HG03095 (cell line): ENCODE data around the gene UCMA.
"Not testable (repeated sequence)": the region's sequence is repeated elsewhere in the genome, so short reads cannot be mapped to it uniquely, and the experiment has no call there.

Experiments
- ATAC-seq: cut with Tn5 transposase; IDR thresholded peaks from one replicate; pipeline ENCODE4 v1.9.1; 2021; ENCODE audit warnings: moderate library complexity; ENCODE audit not compliant: unreplicated experiment

UCMA gene

GRCh38 chr10:13234736-13235135, 562 bp upstream of the UCMA start:
- not testable (repeated sequence) for ATAC-seq

- no peak for ATAC-seq
These were observed 816 bp downstream of the UCMA start for GRCh38 chr10:13233358-13233757.

GRCh38 chr10:13231808-13232207, 2.4 kb downstream of the UCMA start:
- no peak for ATAC-seq

GRCh38 chr10:13231190-13231589, 3.0 kb downstream of the UCMA start:
- ATAC-seq, result no peak

- ATAC-seq, result no peak
These were observed 7.1 kb downstream of the UCMA start for GRCh38 chr10:13227031-13227430.

- ATAC-seq, result no peak
These were observed 8.6 kb downstream of the UCMA start for GRCh38 chr10:13225601-13226000.

GRCh38 chr10:13224210-13224995, 9.8 kb downstream of the UCMA start:
- ATAC-seq, result no peak

GRCh38 chr10:13223241-13223640, 10.9 kb downstream of the UCMA start:
- no peak for ATAC-seq

GRCh38 chr10:13222566-13222965, 11.6 kb downstream of the UCMA start:
- ATAC-seq, result no peak

- no peak for ATAC-seq
These were observed 12.0 kb downstream of the UCMA start for GRCh38 chr10:13222151-13222550.

GRCh38 chr10:13221572-13221971, 12.6 kb downstream of the UCMA start:
- no peak for ATAC-seq

GRCh38 chr10:13219685-13220670, 14.2 kb downstream of the UCMA start:
- no peak for ATAC-seq

GRCh38 chr10:13218878-13219277, 15.3 kb downstream of the UCMA start:
- no peak for ATAC-seq

GRCh38 chr10:13213163-13213562, 21.0 kb downstream of the UCMA start:
- no peak for ATAC-seq

GRCh38 chr10:13206546-13207443, 27.4 kb downstream of the UCMA start:
- no peak for ATAC-seq

- ATAC-seq, result no peak
These were observed 28.1 kb downstream of the UCMA start for GRCh38 chr10:13206091-13206490.

- ATAC-seq, result no peak
These were observed 33.0 kb downstream of the UCMA start for GRCh38 chr10:13201132-13201531.

- no peak for ATAC-seq
These were observed 39.2 kb downstream of the UCMA start for GRCh38 chr10:13195016-13195415.

GRCh38 chr10:13193637-13194036, 40.5 kb downstream of the UCMA start:
- ATAC-seq, result no peak

- ATAC-seq, result no peak
These were observed 42.8 kb downstream of the UCMA start for GRCh38 chr10:13191362-13191761.

GRCh38 chr10:13190816-13191215, 43.4 kb downstream of the UCMA start:
- ATAC-seq, result no peak
